NB4 (cell line): ENCODE data around the gene PDE11A.

Source experiments
- DNase-seq: peaks from one replicate; pipeline ENCODE4 v3.0.0; 2010; ENCODE audit warnings: low read depth
- H3K4me3 ChIP-seq: one replicate; pipeline ENCODE4 v1.5.1; 2011; ENCODE audit warnings: mild to moderate bottlenecking, low read depth, low read length, moderate library complexity
- CTCF ChIP-seq: IDR thresholded peaks from one replicate; pipeline ENCODE4 v1.5.1; 2012; ENCODE audit warnings: low read depth, low read length
- MAX ChIP-seq: IDR thresholded peaks from 2 replicates; pipeline ENCODE4 v1.6.1; 2011; ENCODE audit warnings: low read depth, low read length
- MYC ChIP-seq: IDR thresholded peaks from 2 replicates; pipeline ENCODE4 v1.6.1; 2011; ENCODE audit warnings: low read depth, low read length
- POLR2A ChIP-seq: IDR thresholded peaks from 2 replicates; pipeline ENCODE4 v1.6.1; 2011; ENCODE audit warnings: mild to moderate bottlenecking; ENCODE audit not compliant: insufficient read length; ENCODE audit errors: extremely low read depth

The PDE11A gene

GRCh38 chr2:177889818-177890460, 182.6 kb downstream of the PDE11A start:
- no peak overlapping the region for H3K4me3 ChIP-seq
- TF ChIP-seq MAX = no peak
- no peak for TF ChIP-seq CTCF
- TF ChIP-seq MYC = no peak
- no peak for TF ChIP-seq POLR2A
- DNase-seq = no peak

- no peak for TF ChIP-seq MYC
- no peak for TF ChIP-seq POLR2A
- no peak for TF ChIP-seq MAX
- TF ChIP-seq CTCF = no peak
- no peak overlapping the region for H3K4me3 ChIP-seq
- DNase-seq = no peak
Measured at GRCh38 chr2:177888581-177888980, 184.0 kb downstream of the PDE11A start.

GRCh38 chr2:177887722-177888121, 184.9 kb downstream of the PDE11A start:
- H3K4me3 ChIP-seq = no peak overlapping the region
- TF ChIP-seq MYC = no peak
- TF ChIP-seq POLR2A = no peak
- no peak for TF ChIP-seq MAX
- no peak for TF ChIP-seq CTCF
- DNase-seq = no peak

- H3K4me3 ChIP-seq = no peak overlapping the region
- no peak for DNase-seq
- no peak for TF ChIP-seq MAX
Measured at GRCh38 chr2:177886824-177887223, 185.8 kb downstream of the PDE11A start.

- TF ChIP-seq POLR2A = no peak
- TF ChIP-seq MAX = no peak
- no peak for TF ChIP-seq CTCF
- TF ChIP-seq MYC = no peak
- no peak overlapping the region for H3K4me3 ChIP-seq
- no peak for DNase-seq
Measured at GRCh38 chr2:177885828-177886466, 186.6 kb downstream of the PDE11A start.

GRCh38 chr2:177883177-177883576, 189.4 kb downstream of the PDE11A start:
- TF ChIP-seq MYC (no peak), POLR2A (no peak), CTCF (no peak), MAX (no peak)
- no peak overlapping the region for H3K4me3 ChIP-seq
- no peak for DNase-seq
